Epithelial cell of prostate (primary cell): ENCODE data around the gene CEP170.
A peak's percentile ranks its signal among the peaks of the same experiment; 100 is the strongest.
"Not testable (repeated sequence)": the region's sequence is repeated elsewhere in the genome, so short reads cannot be mapped to it uniquely, and the experiment has no call there.

Experiments
- DNase-seq: peaks from one replicate; pipeline ENCODE4 v3.0.0-alpha.2; 2011; ENCODE audit warnings: low read depth, low spot score
- H3K27ac ChIP-seq: fragments of 450-650 bp; 2 replicates; pipeline ENCODE4 v1.5.1; 2017; ENCODE audit warnings: mild to moderate bottlenecking

CEP170 gene

GRCh38 chr1:243101551-243102050 lies 153.5 kb downstream of the CEP170 start:
- DNase-seq = not testable (repeated sequence)

GRCh38 chr1:243087368-243087767 lies 167.7 kb downstream of the CEP170 start:
- DNase-seq, H3K27ac ChIP-seq: not testable (repeated sequence)

More at GRCh38 chr1:243101551-243102050, 153.5 kb downstream of the CEP170 start:
- H3K27ac ChIP-seq = peak overlapping the region; percentile 32
